GM23338 (cell line): ENCODE data around the gene STARD13. TPM values are rescaled to one million over a fixed set of nuclear protein-coding genes. Genes with fewer than 3 reads are reported as not detected.

Source experiments
- ATAC-seq: fragments of 200-7000 bp; cut with Tn5 transposase; 3 replicates; pipeline ENCODE4 v1.9.1; 2020
- DNase-seq: peaks from one replicate; pipeline ENCODE4 v3.0.0-alpha.2; 2015; ENCODE audit warnings: low spot score
- H2AFZ ChIP-seq: fragments of 200-600 bp; sonication (generic); 2 replicates; pipeline ENCODE4 v1.8.0; 2016; ENCODE audit warnings: antibody characterized with exemption, mild to moderate bottlenecking, moderate library complexity
- H3F3A ChIP-seq: fragments of 200-600 bp; sonication (generic); replicated peaks from 2 replicates; pipeline ENCODE4 v1.8.0; 2017; ENCODE audit warnings: antibody characterized with exemption, mixed run types, low read depth
- H3K27ac ChIP-seq: fragments of 200-600 bp; sonication (generic); 2 replicates; pipeline ENCODE4 v1.6.1; 2016; ENCODE audit warnings: low read depth
- H3K27me3 ChIP-seq: fragments of 200-600 bp; sonication (generic); 2 replicates; pipeline ENCODE4 v1.8.0; 2016; ENCODE audit warnings: mild to moderate bottlenecking, mixed run types, moderate library complexity; ENCODE audit not compliant: insufficient read depth
- H3K36me3 ChIP-seq: fragments of 200-600 bp; sonication (generic); 2 replicates; pipeline ENCODE4 v1.8.0; 2016; ENCODE audit warnings: mild to moderate bottlenecking; ENCODE audit not compliant: insufficient read depth
- H3K4me1 ChIP-seq: fragments of 200-600 bp; sonication (generic); 2 replicates; pipeline ENCODE4 v1.8.0; 2016; ENCODE audit warnings: mild to moderate bottlenecking, moderate library complexity; ENCODE audit not compliant: insufficient read depth
- H3K4me2 ChIP-seq: fragments of 200-600 bp; sonication (generic); 2 replicates; pipeline ENCODE4 v1.7.1; 2017; ENCODE audit warnings: mixed run types
- H3K4me3 ChIP-seq: fragments of 200-600 bp; sonication (generic); 2 replicates; pipeline ENCODE4 v1.6.1; 2016; ENCODE audit warnings: mixed run types
- H3K79me2 ChIP-seq: fragments of 200-600 bp; sonication (generic); replicated peaks from 2 replicates; pipeline ENCODE4 v1.8.0; 2017; ENCODE audit warnings: mild to moderate bottlenecking; ENCODE audit not compliant: insufficient read depth
- H3K9me2 ChIP-seq: fragments of 200-600 bp; sonication (generic); 2 replicates; pipeline ENCODE4 v1.8.0; 2017; ENCODE audit not compliant: insufficient read depth
- H4K20me1 ChIP-seq: fragments of 200-600 bp; sonication (generic); replicated peaks from 2 replicates; pipeline ENCODE4 v1.8.0; 2017; ENCODE audit warnings: mild to moderate bottlenecking; ENCODE audit not compliant: insufficient read depth
- H3K27ac Mint-ChIP-seq: 2 replicates; pipeline ENCODE4 v1.8.0; 2020; ENCODE audit warnings: inconsistent platforms, mild to moderate bottlenecking, moderate library complexity, mixed read lengths
- H3K27me3 Mint-ChIP-seq: 3 replicates; pipeline ENCODE4 v1.8.0; 2022; ENCODE audit warnings: low read depth, mild to moderate bottlenecking, moderate library complexity, mixed read lengths, inconsistent platforms; ENCODE audit not compliant: insufficient read depth, poor library complexity
- H3K36me3 Mint-ChIP-seq: 3 replicates; pipeline ENCODE4 v1.8.0; 2021; ENCODE audit warnings: low read depth, mild to moderate bottlenecking, inconsistent platforms, moderate library complexity, mixed read lengths
- H3K4me1 Mint-ChIP-seq: 3 replicates; pipeline ENCODE4 v1.8.0; 2020; ENCODE audit warnings: mild to moderate bottlenecking, inconsistent platforms, mixed read lengths
- H3K4me3 Mint-ChIP-seq: 3 replicates; pipeline ENCODE4 v1.8.0; 2021; ENCODE audit warnings: moderate library complexity, mild to moderate bottlenecking, inconsistent platforms, mixed read lengths
- H3K9me3 Mint-ChIP-seq: 3 replicates; pipeline ENCODE4 v1.8.0; 2020; ENCODE audit warnings: moderate library complexity, mild to moderate bottlenecking, inconsistent platforms, mixed read lengths
- CREB1 ChIP-seq: fragments of 250-450 bp; sonication (Bioruptor Pico); IDR thresholded peaks from 2 replicates; pipeline ENCODE4 v1.5.0; 2020; ENCODE audit warnings: low read depth, mild to moderate bottlenecking, moderate library complexity
- ETS1 ChIP-seq: IDR thresholded peaks from 2 replicates; pipeline ENCODE4 v1.6.1; 2016; ENCODE audit warnings: antibody characterized with exemption
- EZH2 ChIP-seq: fragments of 200-600 bp; sonication (generic); IDR thresholded peaks from one replicate; pipeline ENCODE4 v1.8.0; 2017; ENCODE audit warnings: antibody characterized with exemption, mild to moderate bottlenecking, low read depth; ENCODE audit not compliant: unreplicated experiment
- EZH2phosphoT487 ChIP-seq: fragments of 200-600 bp; sonication (generic); IDR thresholded peaks from one replicate; pipeline ENCODE4 v1.8.1; 2018; ENCODE audit warnings: antibody characterized with exemption; ENCODE audit not compliant: unreplicated experiment
- JUNB ChIP-seq: IDR thresholded peaks from one replicate; pipeline ENCODE4 v1.6.1; 2016; ENCODE audit warnings: antibody characterized with exemption; ENCODE audit not compliant: unreplicated experiment
- ZNF331 ChIP-seq: fragments of 250-450 bp; sonication (Bioruptor Pico); IDR thresholded peaks from 2 replicates; pipeline ENCODE4 v1.5.0; 2020; ENCODE audit warnings: low read depth, mild to moderate bottlenecking, moderate library complexity
- ZNF462 ChIP-seq: fragments of 250-450 bp; sonication (Bioruptor Pico); IDR thresholded peaks from 2 replicates; pipeline ENCODE4 v1.5.0; 2020; ENCODE audit warnings: mild to moderate bottlenecking, moderate library complexity
- polyA plus RNA-seq: library from polyadenylated mRNA; unstranded; fragments of >200 nt; fragmentation: Nextera tagmentation; extraction: Ambion mirVana; gene quantifications from 2 replicates; pipeline ENCODE4 v1.2.1, GENCODE V29; 2016
- total RNA-seq: library from RNA; depleted of rRNA; stranded (reverse); fragments of >200 nt; shearing (Covaris generic); gene quantifications from 2 replicates; pipeline ENCODE4 v1.2.3, GENCODE V29; 2014

The STARD13 gene
- total and polyA plus RNA-seq, 2 experiments from 2014 or later = 3.2 to 5.2 TPM

GRCh38 chr13:33292712-33293111 lies 7.2 kb upstream of the STARD13 start (continued):
- no peak for TF ChIP-seq ZNF462 (CRISPR knock-in tag)

GRCh38 chr13:33290421-33290965 lies 4.9 kb upstream of the STARD13 start:
- H3K4me1 ChIP-seq = peaks cover 7% of the 10 kb centered on the region; the same call in 1 of the 2 replicates
- H3K4me2 ChIP-seq = no peak overlapping the region
- no peaks in the 10 kb centered on the region for H3K27me3 ChIP-seq
- no peaks in the 10 kb centered on the region; the same call in 1 of the 2 replicates for H3K36me3 ChIP-seq
- H3K4me3 ChIP-seq = no peak overlapping the region
- no peak overlapping the region for H3K27ac Mint-ChIP-seq
- no peak overlapping the region for H3K4me3 Mint-ChIP-seq
- H3K9me3 Mint-ChIP-seq = no peaks in the 10 kb centered on the region; the same call in 2 of the 3 replicates
- no peak for TF ChIP-seq EZH2phosphoT487
- TF ChIP-seq ZNF331 (CRISPR knock-in tag) = no peak
- TF ChIP-seq JUNB = no peak
- TF ChIP-seq ETS1 = no peak
- TF ChIP-seq CREB1 (CRISPR knock-in tag) = no peak
- no peak for TF ChIP-seq EZH2
- H2AFZ ChIP-seq = no peak overlapping the region
- H3K36me3 Mint-ChIP-seq = no peaks in the 10 kb centered on the region
- peaks cover 8% of the 10 kb centered on the region for H3K4me1 Mint-ChIP-seq
- H3K79me2 ChIP-seq = no peaks in the 10 kb centered on the region
- DNase-seq (no peak), ATAC-seq (no peak)
- H4K20me1 ChIP-seq = no peaks in the 10 kb centered on the region
- H3K27me3 Mint-ChIP-seq = no peaks in the 10 kb centered on the region
- H3K9me2 ChIP-seq = no peaks in the 10 kb centered on the region
- no peaks in the 10 kb centered on the region for H3F3A ChIP-seq
- no peak overlapping the region for H3K27ac ChIP-seq
